KMS-11 (cell line): ENCODE measurements around the gene CBX8.
"Not testable (repeated sequence)": the region's sequence is repeated elsewhere in the genome, so short reads cannot be mapped to it uniquely, and the experiment has no call there.

Source experiments
- H2AFZ ChIP-seq: fragments of 200-600 bp; sonication (generic); 2 replicates; pipeline ENCODE4 v1.6.1; 2016; ENCODE audit warnings: antibody characterized with exemption, mixed run types, low read depth
- H3K27ac ChIP-seq: fragments of 200-600 bp; sonication (generic); 2 replicates; pipeline ENCODE4 v1.6.1; 2016; ENCODE audit warnings: mild to moderate bottlenecking, mixed run types
- H3K27me3 ChIP-seq: fragments of 200-600 bp; sonication (generic); 2 replicates; pipeline ENCODE4 v1.6.1; 2017; ENCODE audit warnings: mild to moderate bottlenecking, low read depth, mixed run types, moderate library complexity; ENCODE audit not compliant: insufficient read depth
- H3K36me3 ChIP-seq: fragments of 200-600 bp; sonication (generic); 2 replicates; pipeline ENCODE4 v1.6.1; 2017; ENCODE audit warnings: mild to moderate bottlenecking, mixed run types; ENCODE audit not compliant: insufficient read depth
- H3K4me1 ChIP-seq: fragments of 200-600 bp; sonication (generic); 2 replicates; pipeline ENCODE4 v1.6.1; 2016; ENCODE audit warnings: mild to moderate bottlenecking, low read depth, mixed run types; ENCODE audit not compliant: poor library complexity, severe bottlenecking
- H3K4me2 ChIP-seq: fragments of 200-600 bp; sonication (generic); 2 replicates; pipeline ENCODE4 v1.7.0; 2016; ENCODE audit warnings: mild to moderate bottlenecking, mixed run types
- H3K4me3 ChIP-seq: fragments of 200-600 bp; sonication (generic); IDR thresholded peaks from 2 replicates; pipeline ENCODE4 v1.6.1; 2017; ENCODE audit warnings: low read depth, low read length, mixed read lengths; ENCODE audit not compliant: insufficient read depth
- H3K79me2 ChIP-seq: fragments of 200-600 bp; sonication (generic); 2 replicates; pipeline ENCODE4 v1.6.1; 2016; ENCODE audit warnings: low read depth, mixed run types; ENCODE audit not compliant: insufficient read depth
- H3K9ac ChIP-seq: fragments of 200-600 bp; sonication (generic); 2 replicates; pipeline ENCODE4 v1.6.1; 2016; ENCODE audit warnings: mild to moderate bottlenecking, mixed run types
- H4K20me1 ChIP-seq: fragments of 200-600 bp; sonication (generic); 2 replicates; pipeline ENCODE4 v1.6.1; 2016; ENCODE audit warnings: mild to moderate bottlenecking, mixed run types; ENCODE audit not compliant: insufficient read depth
- CTCF ChIP-seq: fragments of 200-600 bp; sonication (generic); conservative IDR thresholded peaks from 2 replicates; pipeline ENCODE4 v1.6.1; 2017; ENCODE audit warnings: low read depth, mild to moderate bottlenecking, antibody characterized with exemption, low read length, moderate library complexity, mixed read lengths

The CBX8 gene

GRCh38 chr17:79777120-79777893 lies 19.6 kb downstream of the CBX8 start:
- Histone ChIP-seq H3K27me3 (peaks cover 51% of the 10 kb centered on the region), H4K20me1 (no peaks in the 10 kb centered on the region), H3K27ac (no peak overlapping the region), H3K4me3 (no peak overlapping the region), H2AFZ (peak overlapping the region; percentile 81; the same call in 1 of the 2 replicates), H3K9ac (0 out of 2 replicates have a peak overlapping the region, but pooled peaks have one; percentile 8), H3K4me1 (peaks cover 24% of the 10 kb centered on the region), H3K36me3 (no peaks in the 10 kb centered on the region), H3K4me2 (peak overlapping the region; percentile 90), H3K79me2 (0 out of 2 replicates have a peak, but pooled peaks cover 5% of the 10 kb centered on the region)
- peak; percentile 35; the same call in 1 of the 2 replicates for TF ChIP-seq CTCF

GRCh38 chr17:79776376-79777119 lies 20.3 kb downstream of the CBX8 start:
- 0 out of 2 replicates have a peak, but pooled peaks cover 5% of the 10 kb centered on the region for H3K79me2 ChIP-seq
- H3K27ac ChIP-seq = no peak overlapping the region
- no peak overlapping the region for H3K9ac ChIP-seq
- H4K20me1 ChIP-seq = no peaks in the 10 kb centered on the region
- H3K4me3 ChIP-seq = no peak overlapping the region
- TF ChIP-seq CTCF = no peak
- peaks cover 59% of the 10 kb centered on the region for H3K27me3 ChIP-seq
- H3K4me1 ChIP-seq = peaks cover 24% of the 10 kb centered on the region
- no peak overlapping the region for H3K4me2 ChIP-seq
- no peak overlapping the region for H2AFZ ChIP-seq
- H3K36me3 ChIP-seq = no peaks in the 10 kb centered on the region

GRCh38 chr17:79775632-79776031 lies 21.2 kb downstream of the CBX8 start:
- Histone ChIP-seq H3K27ac (no peak overlapping the region), H3K4me1 (peaks cover 24% of the 10 kb centered on the region), H4K20me1 (no peaks in the 10 kb centered on the region), H3K4me3 (no peak overlapping the region), H3K9ac (no peak overlapping the region), H3K36me3 (no peaks in the 10 kb centered on the region), H3K79me2 (0 out of 2 replicates have a peak, but pooled peaks cover 5% of the 10 kb centered on the region), H2AFZ (no peak overlapping the region), H3K4me2 (no peak overlapping the region), H3K27me3 (peaks cover 67% of the 10 kb centered on the region)
- no peak for TF ChIP-seq CTCF

GRCh38 chr17:79774561-79774975 lies 22.3 kb downstream of the CBX8 start:
- Histone ChIP-seq H3K4me1 (peaks cover 15% of the 10 kb centered on the region), H3K9ac (no peak overlapping the region), H3K36me3 (no peaks in the 10 kb centered on the region), H3K27ac (no peak overlapping the region), H2AFZ (no peak overlapping the region), H3K4me2 (no peak overlapping the region), H3K27me3 (peaks cover 77% of the 10 kb centered on the region), H3K79me2 (0 out of 2 replicates have a peak, but pooled peaks cover 5% of the 10 kb centered on the region), H3K4me3 (no peak overlapping the region), H4K20me1 (no peaks in the 10 kb centered on the region)
- no peak for TF ChIP-seq CTCF

- not testable (repeated sequence) for H3K4me1 ChIP-seq, H3K79me2 ChIP-seq, H4K20me1 ChIP-seq, H3K36me3 ChIP-seq, H3K9ac ChIP-seq, H3K4me3 ChIP-seq, H3K4me2 ChIP-seq, H2AFZ ChIP-seq, H3K27ac ChIP-seq
- H3K27me3 ChIP-seq = peaks cover 96% of the 10 kb centered on the region
Measured at GRCh38 chr17:79772726-79773125, 24.2 kb downstream of the CBX8 start.
